ENCODE data around the gene CCDC192.

Gene CCDC192

DNA sequence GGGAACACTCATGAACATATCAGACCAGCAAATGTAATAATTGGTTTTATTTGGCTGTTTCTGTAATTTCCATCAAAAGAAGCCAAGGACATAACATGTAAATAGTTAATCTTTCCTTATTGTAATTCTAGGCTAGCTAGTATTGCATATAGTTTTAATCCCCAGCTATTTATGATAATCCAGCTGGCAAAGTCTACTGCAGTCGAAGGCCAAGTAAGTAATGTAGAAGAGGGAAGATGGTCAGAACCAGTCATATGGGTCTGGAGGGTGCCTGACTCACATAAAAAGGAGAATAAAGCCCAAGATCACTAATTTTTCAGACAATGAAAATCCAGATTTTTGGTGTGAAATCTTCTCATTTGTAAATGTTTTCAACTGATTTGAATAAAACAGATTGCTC lies 106.3 kb downstream of the CCDC192 start:
- DNase-seq (ENCODE audit: low read depth in 3 of 3) = no peak

DNA sequence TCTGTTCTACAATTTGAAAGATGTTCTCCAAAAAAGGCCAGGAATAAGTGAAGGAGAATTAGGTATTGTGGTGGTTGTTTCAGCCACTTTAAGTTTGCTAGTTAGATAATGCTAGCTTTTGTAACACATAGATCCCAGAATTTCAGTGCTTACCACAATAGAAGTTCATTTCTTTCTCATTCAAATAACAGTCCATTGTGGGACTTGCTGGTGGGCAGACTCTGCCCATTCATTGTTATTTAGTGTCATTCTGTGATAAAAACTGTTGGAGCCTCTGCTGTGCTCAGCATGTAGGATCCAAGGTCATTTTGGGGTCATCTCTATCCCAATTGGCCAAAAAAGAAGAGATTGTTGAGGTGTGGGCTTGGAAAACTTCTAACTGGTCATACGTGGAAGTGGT lies 106.8 kb downstream of the CCDC192 start:
- DNase-seq (ENCODE audit: low read depth in 3 of 3) = no peak

DNA sequence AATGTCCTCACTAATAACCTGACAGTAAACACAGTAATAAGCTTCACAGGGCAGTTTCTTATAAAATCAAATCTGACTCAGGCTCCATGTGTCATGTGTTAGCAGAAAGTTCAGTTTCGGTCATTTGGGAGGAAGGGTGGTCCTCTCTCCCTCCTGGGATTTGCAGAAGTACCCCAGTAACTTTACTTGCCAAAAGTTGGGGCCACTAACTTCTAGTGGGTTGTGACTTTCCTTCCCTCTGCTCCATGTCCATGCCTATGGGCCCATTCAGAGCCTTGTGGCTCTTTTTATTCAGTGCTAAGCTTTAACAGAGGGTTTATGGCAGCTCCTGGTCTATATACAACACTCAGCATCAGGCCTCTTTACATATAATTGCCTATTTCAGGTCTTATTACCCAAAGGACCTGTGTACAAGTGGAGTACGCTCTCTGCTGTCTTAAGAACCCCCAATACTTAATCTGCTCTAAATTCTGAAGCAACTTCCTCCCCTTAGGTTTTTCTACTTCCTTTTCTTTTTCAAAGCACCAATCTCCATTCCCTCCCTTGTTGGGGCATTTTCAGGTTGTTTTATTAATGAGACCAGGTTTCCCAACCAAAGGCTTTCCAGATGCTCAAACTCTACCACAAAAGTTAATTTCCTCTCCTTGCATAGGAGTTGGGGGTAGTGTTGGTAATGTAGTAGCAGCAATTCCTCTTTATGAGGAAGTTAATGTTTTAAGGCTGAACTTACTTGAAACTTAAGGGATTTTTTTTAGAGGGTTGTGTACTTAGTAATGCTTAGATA lies 107.7 kb downstream of the CCDC192 start:
- no peak for DNase-seq (ENCODE audit: low read depth in 3 of 3)

DNA sequence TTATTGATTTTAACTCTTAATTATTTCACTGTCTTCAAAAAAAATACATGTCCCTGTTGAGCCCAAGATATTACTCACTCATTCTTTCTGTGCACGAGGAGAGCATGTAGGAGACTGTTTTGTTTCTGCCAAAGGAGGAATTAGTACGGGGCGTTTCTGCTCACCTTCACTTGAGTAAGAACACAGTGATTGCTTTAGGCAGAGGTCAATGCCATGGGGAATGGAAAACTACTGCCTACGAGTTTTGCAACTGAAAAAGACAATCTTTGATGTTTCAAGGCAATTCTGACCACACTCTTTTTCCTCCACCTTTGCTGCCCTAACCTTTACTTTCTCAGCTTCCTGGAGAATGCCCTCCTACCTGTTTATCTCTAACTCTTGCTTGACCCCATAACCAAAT lies 109.4 kb downstream of the CCDC192 start:
- DNase-seq (ENCODE audit: low read depth in 3 of 3) = no peak

DNA sequence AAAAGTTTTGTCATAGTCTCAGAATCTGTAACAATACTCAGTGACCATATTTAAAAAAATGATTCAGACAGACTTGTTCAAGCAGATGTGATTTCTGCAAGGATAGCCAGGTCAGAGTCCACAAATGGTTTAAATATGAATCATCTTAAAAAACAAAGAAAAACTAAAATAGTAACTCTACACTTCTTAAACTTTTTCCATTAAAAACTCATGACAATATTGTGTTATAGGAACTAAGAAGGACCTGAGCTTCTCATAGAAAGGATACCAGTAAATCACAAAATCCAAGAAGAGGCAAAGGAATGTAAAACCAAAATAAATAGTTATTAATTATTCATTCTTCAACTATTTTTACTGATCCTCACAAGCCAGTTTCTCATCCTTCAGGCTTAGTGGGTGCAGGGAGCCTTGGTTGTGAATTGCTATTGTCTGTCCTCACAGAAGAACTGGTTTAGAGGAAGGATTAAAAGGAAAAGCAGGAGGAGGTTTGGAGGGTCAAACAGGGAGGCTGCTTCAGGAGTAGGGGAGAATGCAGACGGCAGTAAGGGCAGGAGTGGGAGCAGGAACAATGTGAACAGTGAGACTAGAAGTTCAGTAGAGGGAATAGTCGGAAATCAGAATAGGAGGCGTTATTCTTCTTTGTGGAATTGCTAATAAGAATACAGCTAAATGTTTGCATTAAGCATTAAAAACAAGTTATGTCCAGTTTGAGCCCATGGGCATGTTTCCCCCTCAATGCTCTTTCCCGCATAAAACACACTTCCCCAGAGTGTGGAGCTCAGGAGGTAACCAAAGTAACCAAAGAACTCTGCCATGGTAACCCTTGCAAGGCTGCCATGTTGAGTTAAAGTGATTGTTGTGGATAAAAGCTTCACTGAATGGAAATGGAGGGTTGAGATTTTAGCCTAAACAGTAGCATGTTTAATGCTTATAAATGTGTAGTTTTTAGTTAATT lies 110.7 kb downstream of the CCDC192 start:
- no peak for DNase-seq (ENCODE audit: low read depth in 3 of 3)

DNA sequence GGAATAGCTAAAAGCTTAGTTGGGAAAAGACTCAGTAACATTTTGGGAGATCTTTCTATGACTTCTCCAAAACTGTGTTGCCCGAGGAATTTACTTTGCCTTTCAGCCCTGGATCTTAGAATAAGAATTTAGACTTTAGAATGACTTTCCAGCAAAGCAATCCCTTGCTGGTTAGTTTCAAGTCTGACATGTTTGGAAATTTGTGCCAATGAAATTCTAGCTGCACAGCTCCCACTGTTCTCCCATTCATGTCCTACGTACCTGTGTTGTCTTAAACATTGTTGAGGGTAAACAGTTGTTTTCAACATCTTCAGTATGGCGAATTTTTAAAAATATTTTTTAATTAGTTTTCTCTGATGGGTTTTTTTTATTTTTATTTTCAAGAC lies 111.4 kb downstream of the CCDC192 start:
- no peak for DNase-seq (ENCODE audit: low read depth in 3 of 3)

DNA sequence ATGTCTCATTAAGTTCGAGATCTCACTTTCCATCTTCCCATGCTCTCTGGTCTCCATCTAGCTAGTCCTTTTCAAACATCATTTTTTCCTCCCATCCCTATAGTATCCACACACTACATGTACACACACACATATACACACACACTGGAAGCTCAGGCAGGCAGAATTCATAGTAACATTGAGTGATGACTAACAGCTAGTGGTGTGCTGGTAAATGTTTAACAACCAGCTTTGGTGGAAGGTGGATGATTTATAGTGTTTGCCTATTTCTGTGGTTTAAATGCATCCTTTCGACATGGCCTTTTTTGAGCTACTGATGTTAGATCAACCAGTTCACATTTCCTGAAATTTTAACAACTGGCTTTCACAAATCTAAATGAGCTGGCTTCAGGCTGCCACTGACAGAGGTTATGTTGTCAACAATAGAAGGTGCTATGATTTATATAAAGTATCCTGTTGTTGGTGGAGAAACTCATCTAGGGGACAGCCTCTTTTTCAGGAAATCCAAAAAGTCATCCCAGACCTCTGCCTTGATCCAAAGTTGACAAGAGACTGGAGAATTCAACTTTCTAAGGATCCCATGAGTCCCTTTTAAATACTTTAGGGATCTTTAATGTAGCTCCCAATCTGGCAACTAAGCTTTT lies 117.8 kb downstream of the CCDC192 start:
- DNase-seq (ENCODE audit: low read depth in 3 of 3) = no peak

DNA sequence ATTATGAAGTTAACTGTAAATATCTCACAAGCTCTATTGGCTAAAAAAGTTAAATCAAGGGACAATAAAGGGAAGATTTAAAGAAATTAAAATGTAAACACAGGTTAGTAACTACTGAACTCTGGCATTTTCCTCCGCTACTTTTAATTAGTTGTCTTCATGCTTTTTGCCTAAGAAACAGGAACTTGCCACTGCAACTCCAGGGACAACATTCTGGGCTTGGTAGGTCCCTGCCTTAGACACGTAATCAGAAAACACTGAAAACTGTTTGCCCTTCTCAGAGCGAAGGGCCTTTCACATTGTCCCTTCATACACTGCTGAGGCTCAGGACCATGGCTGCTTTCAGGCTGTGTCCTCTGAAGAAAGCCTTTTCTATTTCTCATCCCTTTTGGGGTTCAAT lies 118.7 kb downstream of the CCDC192 start:
- no peak for DNase-seq (ENCODE audit: low read depth in 3 of 3)

DNA sequence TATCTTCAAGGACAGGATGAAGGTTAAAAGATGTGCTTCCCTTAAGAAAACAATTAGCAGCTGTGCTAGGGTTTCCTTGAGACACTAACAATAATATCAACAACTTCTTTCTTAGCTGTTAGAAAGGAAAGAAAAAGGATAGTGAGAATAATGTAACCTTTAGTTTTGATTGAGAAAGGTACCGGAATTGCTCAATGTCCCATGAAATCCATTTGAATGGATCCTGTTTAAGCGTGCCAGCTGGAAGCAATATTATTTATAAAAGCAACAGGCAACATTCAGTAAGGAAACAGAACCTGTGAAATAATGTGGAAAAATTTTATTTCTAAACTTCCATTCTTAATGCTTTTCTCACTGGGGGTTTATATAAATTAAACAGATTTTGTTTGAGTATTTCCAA lies 120.9 kb downstream of the CCDC192 start:
- no peak for DNase-seq (ENCODE audit: low read depth in 3 of 3)

DNA sequence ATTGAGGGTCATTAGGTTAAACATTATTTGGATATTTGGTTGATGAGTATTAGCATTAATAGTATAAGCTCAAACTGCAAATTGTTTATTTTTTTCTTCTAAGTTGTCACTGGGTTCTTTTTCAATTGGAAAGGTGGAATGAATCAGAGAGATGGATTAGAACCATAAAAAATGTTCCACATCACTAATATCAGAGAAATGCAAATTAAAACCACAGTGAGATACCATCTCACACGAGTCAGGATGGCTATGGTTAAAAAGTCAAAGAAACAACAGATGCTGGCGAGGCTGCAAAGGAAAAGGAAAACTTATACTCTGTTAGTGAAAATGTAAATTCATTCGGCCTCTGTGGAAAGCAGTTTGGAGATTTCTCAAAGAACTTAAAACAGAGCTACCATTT lies 122.8 kb downstream of the CCDC192 start:
- no peak for DNase-seq (ENCODE audit: low read depth in 3 of 3)

DNA sequence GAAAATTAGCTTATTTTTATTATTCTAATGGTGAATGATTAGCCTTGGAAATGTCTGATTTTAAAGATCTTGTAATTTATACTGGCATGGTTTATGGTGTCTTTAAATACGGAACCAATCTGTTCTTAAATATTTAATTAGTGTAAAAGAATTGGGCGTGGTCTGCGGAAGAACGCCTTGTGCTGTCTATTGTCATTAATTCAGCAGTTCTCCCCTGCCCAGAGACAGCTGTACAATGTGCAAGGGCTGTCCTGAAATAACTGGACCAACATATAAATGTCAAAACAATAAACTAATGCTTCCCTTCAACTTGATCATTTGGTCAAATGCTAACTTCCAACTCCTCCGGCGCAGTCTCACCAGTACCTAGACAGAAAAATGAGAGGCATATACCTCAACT lies 124.3 kb downstream of the CCDC192 start:
- DNase-seq (ENCODE audit: low read depth in 3 of 3) = no peak

DNA sequence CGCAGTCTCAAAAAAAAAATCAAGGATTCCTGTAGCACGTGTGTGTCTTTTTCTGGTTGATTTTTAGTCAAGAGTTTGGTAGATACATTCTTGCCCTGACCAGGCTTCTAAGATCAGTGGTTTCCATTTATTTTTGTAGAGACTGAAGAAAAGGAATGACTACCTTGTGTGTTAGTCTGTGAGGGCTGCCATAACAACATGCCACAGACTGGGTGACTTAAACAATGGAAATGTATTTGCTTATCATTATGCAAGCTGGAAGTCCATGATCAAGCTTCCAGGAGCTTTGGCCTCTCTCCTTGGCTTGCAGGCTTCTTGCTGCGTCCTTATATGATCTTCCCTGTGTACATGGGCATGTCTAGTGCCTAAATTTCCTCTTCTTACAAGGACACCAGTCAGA lies 127.0 kb downstream of the CCDC192 start:
- DNase-seq (ENCODE audit: low read depth in 3 of 3) = no peak

DNA sequence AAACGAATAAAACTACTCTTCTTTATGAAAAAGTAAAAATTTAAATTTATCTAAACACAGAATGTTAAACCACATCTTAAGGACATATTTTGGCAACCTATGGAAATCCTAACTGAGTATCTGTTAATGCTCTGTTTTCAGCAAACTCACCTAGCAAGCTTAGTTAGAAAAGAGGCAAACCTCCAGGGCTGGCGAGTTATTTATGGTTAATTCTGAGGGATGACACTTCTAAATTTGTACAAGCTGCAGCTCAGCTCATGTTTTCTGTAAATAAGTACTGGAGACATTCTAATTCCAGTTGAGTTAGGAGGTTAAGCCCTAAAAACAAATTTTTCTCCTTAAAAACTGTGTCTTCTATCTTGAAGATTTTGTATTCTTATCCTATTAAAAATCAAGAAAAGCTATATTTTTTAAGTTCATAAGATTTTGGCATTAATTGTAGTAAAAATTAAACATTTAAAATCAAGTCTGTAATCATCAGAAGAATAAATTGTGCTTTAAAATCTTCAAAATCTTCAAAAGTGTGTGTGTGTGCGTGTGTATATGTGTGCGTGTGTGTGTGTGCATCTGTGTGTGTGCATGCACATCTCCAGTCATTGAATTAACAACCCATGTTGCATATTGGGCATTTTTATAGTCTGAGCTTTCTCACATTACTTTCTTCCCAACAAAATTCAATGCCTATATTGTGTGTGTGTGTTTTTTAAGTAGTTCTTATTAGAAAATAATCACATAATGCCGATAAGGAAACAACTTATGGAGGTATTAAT lies 127.8 kb downstream of the CCDC192 start:
- no peak for DNase-seq (ENCODE audit: low read depth in 3 of 3)

DNA sequence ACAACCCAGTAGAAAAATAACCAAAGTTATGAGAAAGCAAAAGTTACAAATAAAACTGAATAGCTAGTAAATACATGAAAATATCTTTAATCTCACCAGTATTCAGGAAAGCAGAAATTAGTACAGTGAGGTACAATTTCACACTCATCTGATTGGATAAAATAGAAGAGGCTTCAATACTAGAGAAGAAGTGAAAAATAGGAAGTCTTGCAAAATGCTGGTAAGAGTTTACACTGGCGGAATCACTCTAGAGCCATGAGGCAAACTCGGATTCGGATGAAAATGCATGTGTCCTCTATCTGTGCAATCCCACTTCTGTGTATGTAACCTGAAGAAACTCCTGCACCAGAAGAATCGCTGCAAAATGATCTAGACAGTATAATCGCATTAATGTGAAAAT lies 128.9 kb downstream of the CCDC192 start:
- no peak for DNase-seq (ENCODE audit: low read depth in 3 of 3)

DNA sequence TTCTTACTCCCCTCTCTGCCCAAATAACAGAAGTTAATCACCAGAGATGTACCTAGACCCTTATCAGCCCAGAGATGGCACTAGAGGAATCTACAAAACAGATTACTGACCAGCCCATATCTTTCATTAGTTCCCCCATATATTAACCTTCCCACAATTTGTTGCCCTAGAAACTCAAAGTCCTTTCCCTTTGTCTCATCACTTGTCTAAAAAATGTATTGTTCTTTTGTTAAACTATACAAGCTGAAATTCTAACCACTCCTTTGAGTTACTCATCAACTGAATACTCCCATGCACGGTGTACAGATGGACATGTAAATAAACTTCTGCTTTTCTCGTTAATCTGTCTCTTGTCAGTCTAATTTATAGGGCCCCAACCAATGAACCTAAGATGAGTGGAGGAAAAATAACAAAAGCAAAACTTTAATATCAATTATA lies 130.9 kb downstream of the CCDC192 start:
- no peak for DNase-seq (ENCODE audit: low read depth in 3 of 3)

DNA sequence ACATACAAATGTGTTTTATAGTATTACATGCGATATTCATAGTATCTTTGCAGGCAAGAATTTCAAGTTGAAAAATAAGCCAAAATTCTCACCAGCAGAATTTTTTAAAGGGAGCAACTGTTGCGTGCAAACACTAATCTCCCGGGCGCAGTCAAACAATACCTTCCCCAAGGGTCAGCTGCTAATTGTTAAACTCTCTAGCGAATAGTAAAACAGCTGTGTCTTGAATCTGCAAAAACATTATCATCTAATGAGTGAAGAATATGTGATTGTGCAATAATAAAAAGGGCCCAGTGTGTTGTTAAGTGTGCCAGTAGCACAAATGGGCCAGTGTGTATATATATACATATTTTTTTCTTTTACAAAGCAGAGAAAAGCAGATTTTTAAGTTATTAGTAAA lies 131.4 kb downstream of the CCDC192 start:
- no peak for DNase-seq (ENCODE audit: low read depth in 3 of 3)

DNA sequence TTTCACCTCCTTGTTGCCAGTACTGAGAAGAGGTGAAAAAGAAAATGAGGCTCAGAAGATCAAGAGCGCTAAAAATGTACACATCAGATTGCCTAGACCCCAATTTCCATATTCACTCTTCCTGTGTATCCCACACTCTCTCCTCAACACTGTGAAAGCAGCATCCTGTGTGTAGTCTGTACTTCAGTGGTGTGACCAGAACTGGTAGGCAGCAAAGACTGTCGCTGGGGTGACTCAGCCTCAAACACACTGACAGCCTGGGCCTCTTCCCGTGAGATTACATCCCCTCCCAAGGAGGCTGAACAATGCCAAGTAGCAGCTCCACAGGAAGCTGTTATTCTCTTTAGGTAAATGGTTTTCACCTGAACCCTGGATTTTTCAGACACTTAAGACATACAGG lies 135.5 kb downstream of the CCDC192 start:
- DNase-seq (ENCODE audit: low read depth in 3 of 3) = no peak

DNA sequence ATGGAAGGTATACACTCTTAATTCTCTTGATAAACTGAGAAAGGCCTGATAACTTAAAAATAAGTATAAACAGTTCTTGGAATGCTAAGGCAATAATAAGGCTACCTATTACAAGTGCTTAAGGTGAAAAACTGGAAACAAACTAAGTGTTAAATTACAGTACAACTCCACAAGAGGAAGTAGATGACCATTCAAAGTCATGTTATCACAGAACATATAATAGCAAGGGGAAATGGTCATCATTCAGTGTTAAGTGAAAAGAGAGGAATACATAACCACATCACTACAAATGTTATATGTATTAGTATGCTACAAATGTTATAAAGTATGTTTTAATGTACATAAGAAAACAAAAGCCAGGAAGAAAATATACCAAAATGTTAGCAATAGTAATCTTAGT lies 135.9 kb downstream of the CCDC192 start:
- DNase-seq (ENCODE audit: low read depth in 3 of 3) = no peak

DNA sequence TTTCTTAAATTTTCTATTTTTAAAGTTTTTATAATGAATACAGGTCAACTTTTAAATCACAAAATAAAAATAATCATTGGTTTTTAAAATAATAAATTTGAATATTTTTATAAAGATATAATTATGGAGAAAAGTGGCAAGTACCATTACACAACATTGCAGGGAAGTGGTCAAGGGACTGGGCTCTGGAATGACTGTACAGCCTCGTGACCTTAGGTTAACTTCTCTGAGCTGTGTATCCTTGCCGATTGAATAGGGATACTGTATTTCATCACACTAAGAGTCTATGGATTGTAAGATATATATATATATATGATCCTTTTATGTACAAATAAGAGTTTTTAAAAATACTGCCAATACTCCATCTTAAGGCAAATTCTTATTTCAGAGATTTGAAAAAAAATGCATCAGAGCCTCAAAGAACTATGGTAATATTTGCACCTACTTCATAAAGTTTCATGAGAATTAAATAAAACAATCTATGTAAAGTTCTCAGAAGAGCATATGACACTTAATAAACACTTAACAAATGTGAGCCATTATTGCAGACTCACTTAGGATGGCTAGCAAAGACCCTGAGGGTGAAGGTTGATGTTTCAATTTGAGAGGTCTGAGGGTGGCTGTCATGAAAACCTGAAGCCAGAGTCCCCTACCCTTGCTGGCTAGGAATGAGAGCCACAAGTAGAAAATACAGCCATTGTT lies 136.5 kb downstream of the CCDC192 start:
- DNase-seq (ENCODE audit: low read depth in 3 of 3) = no peak

DNA sequence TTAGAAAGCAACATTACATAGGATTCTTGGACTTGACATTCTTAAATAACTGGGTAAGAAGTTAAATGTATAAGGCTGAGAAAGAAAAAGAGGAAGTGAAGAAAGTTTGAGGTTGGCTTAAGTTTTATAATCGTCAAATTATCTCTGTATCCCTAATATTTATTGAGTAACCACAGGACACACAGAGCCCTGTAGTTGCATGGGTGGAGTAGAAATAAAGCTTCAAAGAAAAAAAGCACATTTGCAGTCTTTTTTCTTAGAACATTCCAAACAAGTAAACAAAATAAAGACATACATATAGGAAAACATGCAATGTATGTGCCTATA lies 137.0 kb downstream of the CCDC192 start:
- DNase-seq (ENCODE audit: low read depth in 3 of 3) = no peak

DNA sequence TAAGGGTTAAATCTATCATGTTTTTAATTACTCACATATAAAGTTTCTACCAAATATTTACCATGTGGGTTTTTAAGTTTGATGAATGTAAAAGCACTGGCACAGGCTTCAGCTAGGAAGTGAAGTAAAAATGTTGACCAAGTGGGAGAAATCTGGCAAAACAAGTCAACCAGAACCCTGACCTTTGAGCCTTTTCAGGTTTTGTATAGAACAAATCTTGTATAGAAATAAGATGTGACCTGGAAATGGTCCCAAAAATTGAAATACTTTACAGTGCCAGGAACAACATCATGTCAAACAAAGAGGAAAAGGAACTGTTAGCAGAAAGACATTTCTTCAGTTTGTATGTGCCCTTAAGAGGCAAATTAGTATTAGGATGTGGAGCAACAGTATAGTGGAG lies 137.6 kb downstream of the CCDC192 start:
- DNase-seq (ENCODE audit: low read depth in 3 of 3) = no peak
